ENCODE results near the gene FAR2.

The FAR2 gene

DNA sequence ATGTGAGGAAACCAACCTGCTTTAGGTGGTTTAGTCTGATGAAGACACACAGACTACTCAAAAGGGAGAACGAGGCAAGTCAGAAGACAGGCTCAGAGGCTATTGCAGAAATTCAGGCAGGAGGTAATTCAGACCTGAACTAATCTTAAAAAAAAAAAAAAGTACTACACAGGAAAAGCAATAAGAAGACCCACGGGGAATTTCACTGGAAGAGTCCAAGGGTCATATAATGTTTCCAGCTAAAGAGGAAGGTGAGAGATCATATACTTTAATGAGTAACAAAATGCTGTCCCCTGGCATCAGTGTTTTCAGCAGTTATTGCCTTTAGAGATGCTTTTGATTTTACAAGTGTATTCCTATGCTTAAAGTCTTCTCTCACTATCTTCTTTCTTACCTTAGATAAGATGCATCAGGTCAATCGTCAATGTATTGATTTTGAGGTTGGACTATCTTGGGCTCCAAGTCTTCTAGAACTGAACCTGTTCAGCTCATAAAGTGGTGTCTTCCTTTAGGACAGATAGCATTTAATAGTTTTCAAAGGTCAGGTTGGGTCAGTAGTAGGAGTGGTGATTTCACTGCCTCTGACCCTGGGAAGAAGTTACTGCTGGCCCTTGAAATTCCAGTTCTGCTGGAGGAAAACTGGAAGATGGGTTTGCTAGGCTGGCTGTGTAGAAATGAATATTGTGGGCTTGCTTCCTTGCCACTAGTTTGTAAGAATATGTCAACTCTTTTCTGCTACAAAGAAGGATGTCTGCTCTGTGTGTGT lies 60.0 kb downstream of the FAR2 start:
- no peak for DNase-seq

DNA sequence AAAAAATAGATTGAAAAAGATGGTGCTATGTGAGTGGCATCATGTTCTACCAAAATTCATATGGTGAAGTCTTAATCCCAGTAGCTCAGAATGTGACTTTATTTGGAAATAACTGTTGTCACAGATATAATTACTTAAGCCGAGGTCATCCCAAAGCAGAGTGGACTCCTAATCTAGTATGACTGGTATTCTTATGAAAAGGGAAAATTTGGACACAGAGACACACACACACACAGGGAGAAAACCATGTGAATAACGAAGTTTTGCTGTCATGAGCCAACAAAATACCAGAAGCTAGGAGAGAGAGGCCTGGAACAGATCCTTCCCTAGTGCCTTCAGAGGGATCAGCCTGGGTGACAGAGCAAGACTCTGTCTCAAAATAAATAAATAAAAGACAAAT lies 62.6 kb downstream of the FAR2 start:
- no peak for DNase-seq

DNA sequence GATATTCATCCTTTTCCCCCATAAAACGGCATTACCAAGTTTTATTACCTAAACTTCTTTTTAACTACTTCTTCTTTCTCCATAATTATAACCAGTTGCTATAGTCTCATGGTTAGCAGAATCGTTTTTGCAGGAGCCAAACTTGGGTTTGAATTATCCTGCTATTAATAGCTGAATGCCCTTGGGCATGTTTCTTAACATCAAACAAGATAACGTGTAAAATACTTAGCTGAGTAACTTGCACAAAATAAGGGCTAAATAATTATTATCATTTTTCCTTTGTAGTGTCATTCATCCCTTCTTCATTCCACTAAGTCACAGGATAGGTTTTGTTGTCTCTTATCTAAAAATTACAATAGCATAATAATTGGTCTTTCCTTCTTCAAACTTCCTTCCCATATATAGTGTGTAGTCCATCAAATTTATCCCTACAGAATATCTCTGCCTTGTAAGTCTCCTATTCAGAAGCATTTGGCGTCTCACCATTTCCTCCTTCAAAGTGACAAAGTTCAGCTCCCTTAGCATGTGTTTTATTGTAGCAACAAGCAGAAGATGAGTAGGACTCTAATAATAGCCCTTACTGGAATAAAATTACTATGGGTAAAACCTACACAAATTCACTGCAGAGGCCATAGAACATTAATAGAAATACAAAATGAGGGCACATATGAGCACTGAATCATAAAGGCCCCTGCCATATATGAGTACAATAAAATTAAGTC lies 63.8 kb downstream of the FAR2 start:
- DNase-seq, result no peak

DNA sequence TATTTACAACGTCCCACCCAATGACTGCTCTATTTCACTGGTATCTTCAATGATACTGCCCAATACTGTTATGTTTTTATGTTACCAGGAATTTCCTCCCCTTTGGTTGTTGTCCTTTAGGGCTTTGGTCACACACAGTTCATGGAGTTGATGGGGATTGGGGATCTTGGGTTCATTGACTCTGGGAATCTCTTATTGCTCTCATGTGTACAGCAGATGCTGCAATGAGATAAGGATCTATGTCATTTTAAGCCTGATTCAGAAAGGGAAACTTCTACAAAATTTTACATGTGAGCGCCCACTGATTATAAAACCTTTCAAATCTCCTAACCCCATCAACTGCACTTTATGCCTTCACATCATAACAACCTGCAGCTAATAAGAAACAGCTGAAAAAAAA lies 67.2 kb downstream of the FAR2 start:
- no peak for DNase-seq

DNA sequence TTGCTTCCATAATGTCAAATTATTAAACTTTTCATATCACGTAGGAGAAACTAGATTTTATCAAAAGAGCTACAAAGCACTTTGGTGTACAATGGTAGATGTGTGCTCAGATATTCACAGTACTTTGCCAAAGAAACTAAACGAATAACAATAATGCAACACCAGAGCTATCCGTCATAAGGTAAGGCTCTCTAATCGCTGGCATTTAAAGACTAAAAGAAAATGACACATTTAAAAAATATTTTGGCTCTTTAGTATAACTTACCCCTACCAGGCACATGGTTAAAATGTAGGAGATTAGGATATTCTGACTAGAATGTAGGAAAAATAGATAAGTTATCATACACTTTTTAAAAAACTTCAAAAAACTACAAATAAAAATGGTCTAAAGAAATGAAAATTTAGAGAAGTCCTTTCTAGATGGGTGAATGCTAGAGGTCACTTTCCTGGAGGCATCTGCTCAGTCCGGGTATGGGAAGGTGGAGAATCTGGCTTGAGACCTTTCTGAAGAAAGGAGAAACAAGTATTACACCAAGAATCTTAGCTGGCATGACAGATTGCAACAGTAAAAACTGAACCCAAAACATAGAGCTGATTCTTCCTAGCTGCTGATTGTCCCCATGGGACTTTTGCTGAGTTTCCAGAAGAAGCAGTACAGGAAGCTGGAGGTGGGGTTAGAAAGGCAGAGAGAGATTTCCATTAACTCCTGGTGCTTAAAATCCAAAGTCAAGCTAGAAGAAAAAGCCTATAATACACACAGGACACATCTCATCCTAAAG lies 67.9 kb downstream of the FAR2 start:
- DNase-seq, result no peak

DNA sequence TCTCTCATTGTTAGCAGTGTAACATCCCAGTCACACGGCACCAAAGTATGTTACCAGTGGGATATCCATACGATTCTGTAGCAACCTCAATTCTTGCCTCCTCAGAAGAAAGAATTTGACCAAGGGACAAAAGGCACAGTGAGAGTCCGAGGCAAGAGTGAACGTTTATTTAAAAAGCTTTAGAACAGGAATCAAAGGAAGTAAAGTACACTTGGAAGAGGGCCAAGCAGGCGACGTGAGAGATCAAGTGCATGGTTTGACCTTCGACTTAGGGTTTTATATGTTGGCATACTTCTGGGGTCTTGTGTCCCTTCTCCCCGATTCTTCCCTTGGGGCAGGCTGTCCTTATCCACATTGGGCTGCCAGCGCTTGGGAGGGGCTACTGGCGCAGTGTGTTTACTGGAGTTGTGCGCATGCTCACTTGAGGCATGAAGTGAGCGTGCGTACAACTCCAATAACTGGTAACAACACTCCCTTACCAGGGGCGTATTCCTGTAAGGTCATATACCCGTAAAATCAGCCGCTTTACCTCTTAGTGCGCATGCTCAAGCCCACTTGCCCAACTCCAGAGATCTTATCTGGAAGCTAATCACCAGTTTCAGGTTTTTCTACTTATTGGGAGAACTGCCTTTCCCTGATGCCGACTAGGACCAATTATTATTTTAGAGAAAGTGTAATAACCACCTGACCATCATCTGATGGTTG lies 71.7 kb downstream of the FAR2 start:
- DNase-seq, result no peak

DNA sequence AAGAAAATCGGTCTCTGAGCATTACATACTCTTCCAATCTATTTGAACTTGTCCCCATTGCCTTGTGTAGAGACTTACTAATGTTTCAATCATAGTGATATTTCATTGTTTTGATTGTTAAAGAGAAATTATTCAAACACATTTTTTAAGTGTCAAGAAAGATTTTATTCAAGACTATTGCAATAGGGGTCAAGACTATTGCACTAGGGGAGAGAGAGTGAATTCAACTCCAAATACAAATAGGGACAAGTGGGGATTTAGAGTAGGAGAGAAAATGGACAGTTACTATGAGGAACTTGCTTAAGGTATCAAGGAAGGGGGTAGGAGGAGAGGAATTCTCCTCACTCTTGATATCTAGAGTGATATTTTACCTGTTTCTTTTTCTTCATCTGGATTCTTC lies 73.1 kb downstream of the FAR2 start:
- DNase-seq, result no peak

DNA sequence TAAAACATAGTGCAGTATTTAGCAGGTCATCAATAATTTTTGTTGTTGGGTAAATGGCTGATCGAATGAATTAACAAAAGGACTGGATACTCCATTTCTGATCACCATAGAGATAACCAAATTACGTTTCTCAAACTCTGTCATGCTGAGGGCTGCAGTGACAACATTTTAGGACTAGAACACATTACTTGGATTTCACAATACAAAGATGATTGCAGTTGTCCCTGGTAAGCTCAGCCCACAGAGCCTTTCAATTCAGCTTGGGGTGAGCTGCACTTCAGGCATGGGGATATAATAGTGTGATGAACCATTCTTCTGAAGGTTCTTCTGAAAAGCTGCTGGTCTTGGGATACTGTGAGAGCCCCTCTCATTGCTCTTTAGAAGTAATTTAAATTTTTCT lies 74.3 kb downstream of the FAR2 start:
- DNase-seq, result no peak

DNA sequence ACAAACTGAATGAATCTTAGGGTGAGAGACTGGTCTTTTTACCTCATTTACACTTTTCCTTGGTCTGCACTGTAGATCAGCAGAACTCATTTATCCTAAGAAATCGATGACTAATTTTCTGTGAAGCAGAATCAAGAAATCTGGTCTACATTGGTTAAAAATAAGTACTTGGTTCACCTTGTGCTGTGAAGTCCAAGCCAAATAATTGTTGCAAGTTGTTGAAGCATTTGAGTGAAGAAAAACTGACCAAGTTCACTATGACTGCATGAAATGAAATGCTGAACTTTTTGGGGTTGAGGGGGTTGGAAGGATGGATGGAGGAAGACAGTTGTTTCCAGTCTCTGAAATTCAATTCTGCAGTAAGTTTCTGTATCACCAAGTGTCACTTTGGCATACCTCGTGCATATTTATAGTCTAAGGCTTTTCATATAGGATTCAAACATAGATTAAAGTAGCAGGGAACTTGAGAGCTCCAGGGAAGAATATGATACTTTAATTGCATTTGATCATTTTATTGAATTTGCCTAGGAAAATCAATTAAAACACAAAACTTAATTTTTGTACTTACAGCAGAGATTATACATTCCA lies 75.0 kb downstream of the FAR2 start:
- no peak for DNase-seq

DNA sequence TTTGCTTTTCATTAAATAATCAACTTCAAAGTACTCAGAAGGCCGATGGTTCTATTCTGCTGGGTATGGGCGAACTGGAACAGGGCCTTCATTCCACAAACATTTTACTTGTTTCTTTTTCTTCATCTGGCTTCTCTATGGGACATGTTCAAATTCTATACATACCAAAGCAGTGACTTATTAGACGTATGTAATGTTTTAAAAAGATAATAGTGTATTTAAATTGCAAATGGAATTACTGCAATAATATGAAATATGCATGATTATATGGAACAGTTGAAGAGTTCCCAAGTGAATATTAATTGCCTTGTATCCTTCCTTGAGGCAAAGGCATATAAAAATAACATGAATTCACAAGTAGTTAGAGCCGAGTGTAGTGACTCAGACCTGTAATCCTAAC lies 75.5 kb downstream of the FAR2 start:
- DNase-seq, result no peak

DNA sequence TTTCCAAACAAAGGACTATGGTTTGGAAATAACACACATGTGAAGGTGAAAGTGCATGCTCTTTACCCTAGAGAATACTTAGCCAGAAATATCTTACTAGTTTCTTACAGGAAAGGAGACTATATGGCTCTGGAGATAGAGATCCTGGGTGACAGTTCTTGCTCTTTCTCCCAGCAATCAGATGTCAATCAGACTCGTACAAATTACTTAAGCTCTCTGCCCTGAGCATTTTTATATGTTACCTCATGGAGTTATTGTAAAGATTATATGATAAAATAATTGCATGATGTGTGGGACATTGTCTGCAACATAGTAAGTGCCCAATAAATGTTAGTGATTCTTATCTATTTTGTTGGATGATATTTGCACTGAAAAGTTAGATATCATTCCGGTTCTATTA lies 76.8 kb downstream of the FAR2 start:
- no peak for DNase-seq

DNA sequence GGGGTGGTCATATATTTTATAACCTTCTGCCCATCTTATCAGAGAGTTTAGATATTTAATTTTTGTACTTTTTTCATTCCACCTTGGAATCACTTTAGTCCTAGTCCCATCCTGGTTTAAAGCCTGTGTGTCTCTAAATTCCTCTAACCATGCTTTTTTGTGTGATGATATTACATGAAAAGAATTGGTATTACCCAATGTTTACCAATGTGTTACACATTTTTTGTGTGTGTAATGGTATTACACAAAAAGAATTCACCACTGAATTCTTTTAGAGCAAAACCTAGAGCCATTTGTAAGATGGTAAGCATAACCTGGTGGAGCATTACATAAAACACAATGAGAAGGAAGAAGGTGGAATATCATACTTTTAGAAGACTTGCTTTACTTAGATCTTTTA lies 77.5 kb downstream of the FAR2 start:
- DNase-seq, result no peak

DNA sequence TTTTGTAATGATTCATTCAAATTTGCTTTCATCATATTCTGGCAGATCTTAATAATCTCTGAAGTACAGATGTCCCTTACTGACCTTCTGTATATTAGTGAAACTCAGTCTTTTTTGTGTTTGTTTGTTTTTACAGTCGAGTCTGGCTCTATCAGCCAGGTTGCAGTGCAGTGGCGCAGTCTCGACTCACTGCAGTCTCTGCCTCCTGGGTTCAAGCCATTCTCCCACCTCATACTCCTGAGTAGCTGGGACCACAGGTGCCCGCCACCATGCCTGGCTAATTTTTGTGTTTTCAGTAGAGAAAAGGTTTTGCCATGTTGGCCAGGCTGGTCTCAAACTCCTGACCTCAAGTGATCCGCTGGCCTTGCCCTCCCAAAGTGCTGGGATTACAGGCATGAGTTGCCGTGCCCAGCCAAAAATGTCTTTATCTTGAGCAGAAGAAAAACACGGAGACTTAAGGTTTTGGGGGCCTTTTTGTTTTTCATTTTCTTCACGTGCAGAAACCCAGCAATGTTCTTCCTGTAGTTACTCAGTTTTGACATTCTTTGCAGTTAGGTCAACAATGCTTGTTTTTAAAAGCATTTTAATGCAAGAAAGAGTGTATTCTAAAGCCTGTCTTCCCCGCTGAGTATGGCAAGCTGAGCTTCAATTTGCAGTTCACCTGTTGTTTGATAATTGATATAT lies 79.5 kb downstream of the FAR2 start:
- DNase-seq, result no peak

DNA sequence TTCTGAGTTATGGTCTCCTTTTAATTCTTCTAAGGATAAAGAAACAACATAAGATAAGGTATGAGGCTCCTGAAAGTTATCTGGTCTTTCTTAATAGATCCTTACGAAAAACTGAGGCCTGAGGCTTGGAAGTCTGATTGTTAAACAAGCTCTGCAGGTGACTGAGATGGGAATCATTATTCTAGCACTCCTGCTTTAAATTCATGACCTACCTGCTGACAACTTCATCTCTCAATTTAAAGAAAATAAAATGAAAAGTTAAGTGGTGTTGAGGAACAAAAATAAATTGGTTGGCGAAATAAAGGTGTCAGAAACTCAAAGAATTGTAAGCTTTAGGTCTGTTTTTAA lies 80.1 kb downstream of the FAR2 start:
- no peak for DNase-seq

DNA sequence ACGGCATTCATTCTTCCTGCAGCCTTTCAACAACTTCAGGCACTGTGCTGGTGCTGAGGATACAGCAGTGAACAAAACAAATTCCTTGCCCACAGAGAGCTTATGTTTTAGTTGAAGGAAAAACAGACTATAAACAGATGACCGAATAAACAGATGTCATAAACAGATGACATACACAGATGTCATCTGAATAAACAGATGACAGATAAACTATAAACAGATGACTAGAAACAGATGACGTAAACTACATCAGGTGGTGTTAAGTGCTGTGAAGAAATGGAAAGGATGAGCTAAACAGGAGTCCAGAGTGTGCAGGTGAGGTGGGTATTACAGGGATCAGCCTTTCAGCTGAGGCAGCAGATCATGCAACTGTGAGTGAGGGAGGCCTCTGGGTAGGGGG lies 80.9 kb downstream of the FAR2 start:
- no peak for DNase-seq

DNA sequence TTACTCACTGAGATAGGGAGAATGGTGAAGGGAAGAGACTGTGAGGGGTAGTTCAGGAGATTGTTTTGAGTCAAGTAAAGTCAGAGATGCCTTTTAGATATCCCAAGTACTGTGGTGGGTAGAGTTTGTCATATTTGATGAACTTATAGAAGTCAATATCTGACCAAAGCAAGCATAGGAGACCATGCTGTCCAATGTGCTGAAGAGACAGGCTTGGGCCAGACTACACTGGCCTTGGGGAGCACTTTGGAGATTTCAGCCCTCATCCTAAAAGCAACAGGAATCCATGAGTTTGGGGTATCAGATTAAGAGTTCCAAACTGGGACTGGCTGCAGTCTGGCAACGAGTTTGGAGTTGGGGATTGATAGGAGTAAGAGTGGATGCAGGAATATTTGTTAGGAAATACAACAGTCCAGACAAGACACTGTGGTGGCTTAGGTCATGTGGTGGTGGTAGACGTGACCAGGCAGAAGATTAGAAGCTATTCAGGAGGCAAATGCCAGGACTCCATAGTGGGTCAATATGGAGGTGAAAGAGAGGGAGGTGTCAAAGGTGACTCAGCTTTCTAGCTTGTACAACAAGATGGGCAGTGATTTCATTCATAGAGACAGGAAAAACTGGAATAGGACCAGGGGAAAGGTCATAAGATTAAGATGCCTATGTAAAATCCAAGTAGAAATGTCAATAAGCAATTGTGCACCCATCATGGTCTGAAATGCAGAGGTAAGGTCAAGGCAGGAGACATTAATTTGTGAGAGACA lies 81.9 kb downstream of the FAR2 start:
- DNase-seq, result no peak

DNA sequence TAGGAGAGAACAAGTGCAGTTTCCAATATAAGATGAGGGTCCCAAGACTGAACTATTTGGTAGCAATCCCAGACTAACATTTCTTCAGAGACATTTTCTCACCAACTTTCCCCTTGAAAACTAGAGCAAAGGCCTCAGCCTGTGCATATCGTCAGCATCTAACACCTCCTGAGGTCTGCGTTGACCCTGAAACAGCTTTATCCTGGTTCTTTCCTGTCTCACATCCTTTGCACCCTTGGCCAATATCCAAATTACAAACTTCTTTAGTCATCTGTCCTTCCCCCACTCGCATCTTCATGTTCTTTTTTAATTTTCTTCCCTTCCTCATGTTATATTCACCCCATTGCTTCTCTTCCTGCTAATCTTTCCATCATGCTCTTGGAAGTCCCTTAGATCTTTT lies 83.0 kb downstream of the FAR2 start:
- DNase-seq, result no peak

DNA sequence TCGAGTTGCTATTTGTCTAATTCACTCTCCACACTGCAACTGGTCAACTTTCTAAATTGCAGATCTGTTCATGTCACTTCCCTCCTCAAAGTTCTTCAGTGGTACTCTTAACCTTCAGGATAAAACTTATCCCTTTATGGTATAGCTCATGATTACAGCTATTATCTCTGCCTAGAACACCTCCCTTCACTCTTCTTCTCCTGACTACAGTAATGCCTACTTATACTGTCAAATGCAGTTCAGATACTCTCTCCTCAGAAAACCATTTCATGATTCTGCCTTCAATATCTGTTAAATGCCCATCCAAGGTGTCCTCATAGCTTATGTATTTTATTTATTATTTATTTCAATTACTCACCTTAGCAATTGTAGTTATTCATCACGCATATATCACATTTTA lies 85.5 kb downstream of the FAR2 start:
- DNase-seq, result no peak

DNA sequence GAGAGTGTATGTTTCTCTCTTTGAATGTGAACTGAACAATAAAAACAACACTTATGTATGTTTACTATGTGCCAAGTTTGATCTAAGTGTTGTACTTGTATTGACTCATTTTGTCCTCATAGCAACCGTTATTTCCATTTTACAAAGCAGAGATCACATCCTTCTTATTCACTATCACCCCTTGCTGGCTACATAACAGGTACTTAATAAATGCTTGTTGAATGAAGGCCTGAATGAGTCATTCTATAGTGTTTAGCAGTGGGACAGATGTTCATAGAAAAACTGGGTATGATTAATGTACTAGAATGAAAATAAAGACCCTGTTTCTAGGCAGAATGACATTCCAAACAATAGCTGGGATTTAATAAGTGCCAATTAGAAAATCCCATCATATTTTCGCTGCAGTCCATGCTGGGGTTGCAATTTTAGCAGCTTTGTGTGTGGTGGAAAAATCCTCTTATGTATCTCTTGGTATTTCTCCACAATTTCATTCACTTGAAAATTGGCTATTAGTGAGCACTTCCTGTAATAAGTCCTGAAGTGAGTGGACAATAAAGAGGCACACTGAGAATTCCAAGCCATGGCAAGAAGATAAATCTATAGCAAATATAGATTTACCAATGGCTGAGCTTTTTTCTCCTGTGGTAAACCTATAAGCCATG lies 86.0 kb downstream of the FAR2 start:
- no peak for DNase-seq

DNA sequence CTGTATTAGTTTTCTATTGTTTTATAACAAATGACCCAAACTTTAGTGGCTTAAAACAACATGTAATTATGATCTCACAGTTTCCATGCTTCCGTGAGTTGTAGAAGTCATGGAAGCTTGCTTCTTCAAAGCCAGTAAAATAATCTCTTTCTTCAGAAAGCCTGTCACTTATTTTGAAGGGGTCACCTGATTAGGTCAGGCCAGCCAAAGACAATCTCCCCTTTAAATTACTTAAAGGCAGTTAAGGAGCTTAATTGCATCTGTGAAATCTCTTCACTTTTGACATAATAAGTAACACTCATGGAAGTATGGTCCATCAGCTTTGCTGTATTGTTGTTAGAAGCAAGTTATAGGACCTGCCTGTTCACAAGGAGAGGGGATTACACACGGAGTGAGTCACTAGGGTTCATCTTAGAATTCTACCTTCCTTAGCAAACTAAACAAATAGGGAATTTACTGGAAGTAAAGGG lies 89.8 kb downstream of the FAR2 start:
- no peak for DNase-seq

DNA sequence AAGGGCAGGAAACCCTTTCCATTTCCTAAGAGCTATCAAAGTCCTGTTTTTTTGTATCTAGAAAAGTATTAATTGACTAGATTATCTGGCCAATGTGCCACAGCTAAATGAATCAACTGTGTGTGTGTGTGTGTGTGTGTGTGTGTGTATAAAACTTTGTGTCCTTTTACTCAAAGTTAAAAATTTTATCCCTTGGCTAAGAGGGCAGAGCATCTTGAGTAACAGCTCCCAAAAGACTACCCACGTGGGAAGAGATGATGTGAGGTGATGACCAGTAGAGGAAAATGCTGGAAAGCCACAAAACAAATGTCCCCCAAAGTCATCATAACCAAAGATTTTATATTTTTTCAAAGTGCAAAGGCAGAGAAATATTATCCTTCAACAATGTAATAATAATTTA lies 90.3 kb downstream of the FAR2 start:
- no peak for DNase-seq
